Renal cortical epithelial cell (primary cell): Measurements from ENCODE around the gene BTF3. TPM values are rescaled to one million over a fixed set of nuclear protein-coding genes. Genes with fewer than 3 reads are reported as not detected.
"Not testable (repeated sequence)": the region's sequence is repeated elsewhere in the genome, so short reads cannot be mapped to it uniquely, and the experiment has no call there.

Experiments used
- DNase-seq: peaks from one replicate; pipeline ENCODE4 v3.0.0-alpha.2; 2011; ENCODE audit warnings: low read depth
- total RNA-seq: library from RNA; depleted of rRNA; stranded (reverse); fragments of >200 nt; gene quantifications from 2 replicates; pipeline ENCODE4 v1.2.3, GENCODE V29; 2014

Gene BTF3
- total RNA-seq, 1 donor from 2014 or later = 336 TPM

DNA sequence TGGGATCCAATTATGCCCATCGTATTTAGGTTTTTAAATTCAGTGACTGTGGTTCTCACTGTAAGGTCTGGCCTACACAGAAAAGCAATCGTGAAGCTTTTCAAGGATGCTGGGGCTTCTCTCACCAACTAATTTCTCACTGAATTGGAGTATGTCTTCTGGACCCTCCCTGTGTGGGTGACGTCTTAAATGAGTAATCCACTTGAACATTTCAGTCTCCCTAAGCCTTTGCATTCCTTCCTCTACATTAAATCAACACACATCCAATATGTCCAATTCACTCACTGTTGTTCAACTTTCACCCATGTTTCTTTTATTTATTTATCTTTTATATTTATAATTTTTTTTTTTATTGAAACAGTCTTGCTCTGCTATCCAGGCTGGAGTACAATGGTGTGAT lies 12.5 kb upstream of the BTF3 start:
- DNase-seq = no peak

DNA sequence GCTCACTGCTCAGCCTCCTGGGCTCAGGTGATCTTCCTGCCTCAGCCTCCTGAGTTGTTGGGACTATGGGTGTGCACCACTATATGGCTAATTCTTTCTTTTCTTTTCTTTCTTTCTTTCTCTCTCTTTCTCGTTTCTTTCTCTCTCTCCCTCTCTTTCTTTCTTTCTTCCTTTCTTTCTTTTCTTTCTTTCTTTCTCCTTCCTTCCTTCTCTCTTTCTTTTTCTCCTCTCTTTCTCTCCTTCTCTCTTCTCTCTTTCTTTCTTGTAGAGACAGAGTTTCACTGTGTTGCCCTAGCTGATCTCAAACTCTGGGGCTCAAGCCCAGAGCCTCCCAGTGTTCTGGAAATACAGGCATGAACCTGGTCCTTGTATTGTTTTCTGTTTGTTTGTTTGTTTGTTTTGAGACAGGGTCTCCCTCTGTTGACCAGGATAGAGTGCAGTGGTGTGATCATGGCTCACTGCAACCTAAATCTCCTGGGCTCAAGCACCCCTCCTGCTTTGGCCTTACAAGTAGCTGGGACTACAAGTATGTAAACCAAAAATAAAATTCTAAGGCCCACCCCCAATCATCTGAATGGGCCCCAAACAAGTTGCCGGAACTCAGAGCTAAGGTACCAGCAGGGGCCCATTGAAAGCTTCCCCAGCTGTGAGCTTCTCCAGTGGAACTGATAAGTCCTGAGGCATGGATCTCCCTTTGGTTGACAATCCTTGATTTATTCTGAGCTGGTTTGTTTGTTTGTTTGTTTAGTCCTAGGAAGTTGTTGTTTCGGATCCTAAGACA lies 11.9 kb upstream of the BTF3 start:
- no peak for DNase-seq

GRCh38 chr5:73487257-73487656 lies 11.0 kb upstream of the BTF3 start:
- not testable (repeated sequence) for DNase-seq

GRCh38 chr5:73487815-73488214 lies 10.4 kb upstream of the BTF3 start:
- DNase-seq = no peak

- no peak for DNase-seq
These were observed 9.4 kb upstream of the BTF3 start for GRCh38 chr5:73488806-73489205.

DNA sequence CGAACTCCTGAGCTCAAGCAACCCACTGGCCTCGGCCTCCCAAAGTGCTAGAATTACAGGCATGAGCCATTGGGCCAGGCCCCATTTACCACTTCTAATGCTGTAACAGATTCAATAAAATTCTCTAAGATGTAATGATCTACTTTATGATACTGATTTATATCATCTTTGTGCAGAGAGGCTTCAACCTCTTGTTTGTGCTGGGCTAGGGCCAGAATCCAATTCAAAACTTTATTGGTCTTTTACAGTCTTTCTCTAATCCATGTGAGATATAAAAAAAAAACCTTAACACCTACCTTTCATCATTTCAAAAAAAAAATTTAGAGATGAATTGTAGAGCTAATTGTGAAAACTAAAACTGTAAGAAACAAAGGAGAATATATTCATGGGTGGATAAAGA lies 8.2 kb upstream of the BTF3 start:
- no peak for DNase-seq

DNA sequence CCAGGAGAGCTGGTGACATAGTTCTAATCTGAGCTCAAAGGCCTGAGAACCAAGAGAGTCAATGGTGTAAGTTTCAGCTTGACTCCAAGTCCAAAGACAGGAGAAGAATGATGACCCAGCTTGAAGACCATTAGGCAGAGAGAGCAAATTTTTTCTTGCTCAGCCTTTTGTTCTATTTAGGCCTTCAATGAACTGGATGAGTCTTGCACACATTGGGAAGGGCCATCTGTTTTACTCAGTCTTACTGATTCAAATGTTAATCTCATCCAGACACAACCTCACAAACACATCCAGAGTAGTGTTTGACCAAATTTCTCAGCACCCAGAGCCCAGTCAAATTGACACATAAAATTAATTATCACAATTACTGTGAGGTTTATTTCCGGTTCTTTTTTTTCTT lies 7.1 kb upstream of the BTF3 start:
- no peak for DNase-seq

DNA sequence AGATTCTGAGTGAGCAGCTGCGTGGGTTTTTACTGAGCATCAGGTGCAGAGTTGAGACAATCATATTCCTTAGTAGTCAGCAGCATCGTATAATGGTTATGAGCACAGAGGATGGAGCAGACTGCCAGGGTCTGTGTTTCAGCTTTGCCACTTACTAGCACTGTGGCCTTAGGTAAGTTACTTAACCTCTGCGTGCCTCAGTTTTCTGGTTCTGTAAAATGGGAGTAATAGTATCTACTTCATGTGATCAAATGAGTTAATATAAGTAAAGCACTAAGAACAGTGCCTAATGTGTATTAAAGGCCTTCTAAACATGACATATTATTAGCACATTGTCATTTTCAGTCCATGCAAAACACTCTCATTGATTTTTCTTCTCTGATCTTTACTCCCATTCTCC lies 4.8 kb upstream of the BTF3 start:
- no peak for DNase-seq

- no peak for DNase-seq
These were observed 3.5 kb upstream of the BTF3 start for GRCh38 chr5:73494721-73495120.

DNA sequence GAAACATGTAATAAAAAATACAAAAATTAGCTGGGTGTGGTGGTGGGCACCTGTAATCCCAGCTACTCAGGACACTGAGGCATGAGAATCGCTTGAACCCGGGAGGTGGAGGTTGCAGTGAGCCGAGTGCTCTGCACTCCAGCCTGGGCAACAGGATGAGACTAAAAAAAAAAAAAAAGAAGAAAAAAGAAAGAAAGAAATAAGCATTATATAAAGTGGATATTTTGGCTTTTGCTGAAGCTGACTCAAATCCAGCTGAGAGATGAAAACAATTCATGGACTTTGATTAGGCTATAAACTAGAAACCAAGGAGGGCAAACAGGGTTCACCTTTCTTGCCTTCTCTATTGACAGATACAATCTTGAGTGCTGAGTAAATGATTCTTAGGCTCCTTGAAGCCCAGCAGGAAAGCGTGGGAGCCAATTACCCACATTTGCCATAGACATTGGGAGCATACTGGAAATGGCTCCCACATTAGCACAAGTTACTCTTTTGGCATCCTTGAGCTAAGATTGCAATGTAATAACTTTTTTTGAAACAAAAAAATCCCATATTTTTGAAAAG lies 2.4 kb upstream of the BTF3 start:
- peak; percentile 82 for DNase-seq

DNA sequence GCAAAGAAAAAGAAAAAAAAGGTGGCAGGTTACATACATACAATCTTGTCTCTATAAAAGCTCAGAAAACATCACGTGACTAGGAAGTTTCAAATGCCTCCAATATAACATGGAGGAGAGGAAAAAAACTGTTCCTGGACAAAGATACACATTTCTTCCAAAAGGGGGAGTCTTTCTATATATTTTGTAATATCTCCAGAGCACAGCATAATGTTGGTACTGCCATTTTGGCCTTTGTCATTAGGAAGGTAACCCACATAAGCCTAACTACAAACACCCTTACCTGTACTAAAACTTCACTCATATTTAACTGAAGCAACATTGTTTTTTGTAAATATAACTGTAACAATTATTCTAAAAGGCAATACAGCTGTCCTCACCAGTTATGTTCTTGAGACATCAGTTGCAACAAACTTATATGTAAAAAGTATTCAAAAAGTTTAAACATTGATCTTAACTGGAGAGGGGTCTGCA lies 1.2 kb upstream of the BTF3 start:
- DNase-seq = peak; percentile 72

- no peak for DNase-seq
These were observed 665 bp upstream of the BTF3 start for GRCh38 chr5:73497497-73498056.

DNA sequence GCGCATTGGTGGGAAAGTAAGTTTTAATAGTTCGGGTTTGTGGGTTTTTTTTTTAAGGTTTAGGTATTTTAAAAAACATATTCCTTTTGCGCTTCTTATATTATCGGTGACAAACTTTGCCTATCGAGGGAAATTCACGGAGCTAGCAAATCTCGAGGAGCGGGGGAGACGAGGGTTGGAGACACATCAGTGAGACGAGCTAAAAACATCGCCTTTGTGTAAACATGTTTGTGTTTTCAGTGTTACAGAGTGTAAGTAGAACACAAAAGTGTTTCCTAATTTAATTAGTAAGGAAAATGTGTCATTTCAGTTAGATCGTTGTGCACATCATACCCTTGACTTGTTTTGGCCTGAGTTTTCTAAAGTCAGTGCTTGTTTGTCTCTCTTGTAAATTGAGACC lies 945 bp downstream of the BTF3 start:
- DNase-seq = no peak

DNA sequence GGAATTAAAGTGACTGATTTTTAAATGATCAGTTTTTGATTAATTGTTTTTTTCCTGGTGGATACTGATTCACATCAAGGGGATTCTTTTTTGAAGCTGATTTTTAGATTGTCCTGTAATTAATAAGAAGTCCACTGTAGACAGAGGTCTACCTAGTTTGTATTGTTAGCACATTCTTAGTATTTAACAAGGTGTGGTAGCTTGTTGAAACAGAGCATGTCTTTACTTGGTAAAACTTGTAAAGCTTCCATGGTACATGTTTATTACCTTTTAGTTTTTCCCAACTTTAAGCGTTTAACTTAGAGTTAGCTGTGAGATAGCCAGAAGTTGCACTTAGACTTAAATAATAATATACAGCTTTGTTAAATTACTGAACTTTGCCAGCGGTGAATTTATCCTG lies 1.5 kb downstream of the BTF3 start:
- DNase-seq = no peak

DNA sequence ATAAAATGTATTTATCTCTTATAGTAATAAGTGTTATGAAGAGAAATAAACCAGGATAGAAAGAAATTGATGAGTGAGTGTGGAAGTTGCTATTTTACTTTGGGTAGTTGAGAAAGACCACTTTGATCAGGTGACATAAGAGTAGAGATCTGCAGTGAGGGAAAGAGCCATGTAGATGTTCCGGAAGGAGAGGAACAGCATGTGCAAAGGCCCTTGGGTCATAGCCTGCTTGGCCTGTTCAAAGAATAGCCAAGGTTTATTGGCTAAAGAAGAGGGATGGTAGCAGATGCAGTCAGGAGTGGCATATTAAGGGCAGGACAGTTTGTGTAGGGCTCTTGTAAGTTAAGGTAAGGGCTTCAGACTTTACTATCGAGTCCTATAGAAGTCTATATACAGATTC lies 3.2 kb downstream of the BTF3 start:
- no peak for DNase-seq

GRCh38 chr5:73506459-73506955 lies 8.3 kb downstream of the BTF3 start:
- no peak for DNase-seq

DNA sequence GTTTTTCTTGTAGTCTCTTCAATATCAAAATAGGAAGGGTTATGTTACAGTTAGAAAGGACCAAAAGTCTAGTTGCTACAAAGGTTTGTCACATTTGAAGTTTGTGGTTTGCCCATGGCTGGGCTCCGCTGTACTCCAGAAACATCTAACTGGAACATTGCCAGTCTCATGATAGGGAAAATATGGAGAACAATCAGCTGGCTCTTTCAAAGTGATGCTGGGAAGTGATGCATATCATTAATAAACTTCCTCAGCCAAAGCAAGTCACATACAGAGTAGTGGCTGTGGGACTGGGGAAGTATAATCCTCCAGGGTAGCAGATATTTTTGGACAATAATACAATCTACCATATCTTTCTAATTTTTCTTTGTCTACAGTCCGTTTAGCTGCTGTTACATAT lies 8.8 kb downstream of the BTF3 start:
- no peak for DNase-seq

- not testable (repeated sequence) for DNase-seq
These were observed 10.3 kb downstream of the BTF3 start for GRCh38 chr5:73508521-73508920.

- no peak for DNase-seq
These were observed 15.8 kb downstream of the BTF3 start for GRCh38 chr5:73513996-73514395.

DNA sequence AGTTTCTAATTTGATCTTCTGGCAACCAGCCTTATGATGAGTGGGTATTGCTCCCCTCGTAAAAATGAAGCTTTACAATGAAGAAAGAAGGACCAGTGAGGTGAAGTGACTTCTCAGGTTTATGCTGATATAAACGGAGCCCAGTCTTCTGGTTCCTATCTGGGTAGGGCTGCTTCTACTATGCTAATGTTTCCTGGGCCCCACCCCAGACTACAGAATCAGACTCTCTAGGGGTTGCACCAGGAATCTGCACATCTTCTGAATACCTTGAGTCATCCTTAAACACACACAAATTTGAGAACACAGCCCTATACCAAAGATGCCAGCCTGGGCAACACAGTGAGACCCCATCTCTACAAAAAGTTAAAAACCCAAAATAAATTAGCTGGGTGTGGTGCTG lies 16.2 kb downstream of the BTF3 start:
- no peak for DNase-seq

DNA sequence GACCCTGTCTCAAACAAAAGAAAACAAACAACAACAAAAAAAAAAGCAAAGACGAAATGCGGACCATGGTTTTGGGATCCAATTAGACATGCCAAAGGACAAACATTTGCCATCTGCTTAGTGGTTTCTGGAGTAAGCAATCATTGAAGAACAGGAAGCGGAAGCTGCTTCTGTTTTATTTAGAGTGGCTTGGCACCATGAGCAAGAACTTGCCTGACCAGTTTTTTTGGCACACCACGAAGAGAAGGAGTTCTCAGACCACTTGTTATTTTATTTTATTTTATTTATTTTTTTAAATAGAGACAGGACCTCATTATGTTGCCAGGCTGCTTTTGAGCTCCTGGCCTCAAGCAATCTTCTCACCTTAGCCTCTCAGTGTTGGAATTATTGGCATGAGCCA lies 17.0 kb downstream of the BTF3 start:
- no peak for DNase-seq

- DNase-seq = peak; percentile 71
These were observed 21.5 kb downstream of the BTF3 start for GRCh38 chr5:73519531-73520283.
